LNCaP clone FGC (cell line): ENCODE data around the gene EML6.

Experiments used
- DNase-seq: peaks from one replicate; pipeline ENCODE4 v3.0.0-alpha.2; 2011; ENCODE audit warnings: low read depth
- H3K4me3 ChIP-seq: 2 replicates; pipeline ENCODE4 v1.5.1; 2011; ENCODE audit warnings: mild to moderate bottlenecking, low read depth, low read length, control low read depth
- CTCF ChIP-seq: IDR thresholded peaks from 2 replicates; pipeline ENCODE4 v1.5.1; 2012; ENCODE audit warnings: mild to moderate bottlenecking; ENCODE audit not compliant: control insufficient read depth, insufficient read depth; ENCODE audit errors: extremely low read depth

Gene EML6

GRCh38 chr2:54955358-54956110 lies 232.1 kb downstream of the EML6 start:
- H3K4me3 ChIP-seq: no peak overlapping the region
- no peak for TF ChIP-seq CTCF
- DNase-seq: no peak

DNA sequence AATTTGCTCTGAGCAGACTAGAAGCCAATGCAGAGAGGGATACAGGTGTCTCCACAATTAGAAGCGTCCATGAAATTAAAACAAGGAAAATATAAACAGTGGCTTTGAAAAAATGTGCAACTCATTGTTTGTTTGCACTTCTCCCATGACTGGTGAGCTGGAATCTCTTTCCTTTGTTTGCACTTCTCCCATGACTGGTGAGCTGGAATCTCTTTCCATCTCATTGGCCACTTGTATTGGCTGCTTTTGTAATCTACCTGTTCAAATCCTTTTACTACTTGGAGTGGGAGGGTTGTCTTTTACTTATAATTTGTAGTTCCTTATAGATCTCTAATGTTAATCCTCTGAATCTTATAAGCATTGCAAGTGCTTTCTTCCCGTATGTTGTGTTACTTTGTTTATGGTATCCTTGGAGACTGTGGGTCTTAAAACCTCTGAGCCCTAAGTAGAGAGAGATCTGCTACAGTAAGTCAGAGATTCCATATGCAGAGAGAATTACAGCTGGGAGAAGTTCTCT lies 232.7 kb downstream of the EML6 start:
- no peak for DNase-seq
- TF ChIP-seq CTCF: no peak
- H3K4me3 ChIP-seq: no peak overlapping the region

- no peak for TF ChIP-seq CTCF
- H3K4me3 ChIP-seq: no peak overlapping the region
- no peak for DNase-seq
Observed at GRCh38 chr2:54957321-54957999, 234.0 kb downstream of the EML6 start.

DNA sequence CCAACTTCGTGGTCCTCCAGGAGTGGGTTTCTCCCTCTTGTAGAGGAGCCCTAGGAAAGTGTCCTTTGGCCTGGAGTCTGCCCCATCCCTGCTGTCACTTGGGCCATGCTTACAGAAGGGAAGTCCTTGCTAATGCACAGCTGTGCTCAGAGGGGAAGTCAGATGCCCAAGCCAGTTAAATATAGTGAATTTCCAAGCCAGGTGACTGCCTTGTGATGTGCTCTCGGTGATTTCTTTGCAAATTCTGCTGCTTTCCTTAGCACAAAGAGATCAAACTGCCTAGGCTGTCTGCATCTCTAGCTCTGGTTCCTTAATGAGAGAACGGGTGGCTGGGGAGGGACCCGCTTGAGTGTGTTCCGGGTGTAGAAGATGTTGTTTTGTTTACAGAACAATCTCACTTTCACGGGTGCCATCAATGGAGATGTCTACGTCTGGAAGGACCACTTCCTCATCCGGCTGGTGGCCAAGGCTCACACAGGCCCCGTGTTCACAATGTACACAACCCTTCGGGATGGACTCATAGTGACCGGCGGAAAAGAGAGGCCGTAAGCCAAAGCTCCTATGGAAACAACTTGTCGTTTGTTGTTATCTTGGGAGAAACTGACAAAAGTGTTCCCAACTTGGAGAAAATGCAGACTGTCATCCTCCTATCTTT lies 235.4 kb downstream of the EML6 start:
- DNase-seq: no peak
- no peak overlapping the region for H3K4me3 ChIP-seq
- no peak for TF ChIP-seq CTCF

- no peak overlapping the region for H3K4me3 ChIP-seq
- no peak for DNase-seq
- TF ChIP-seq CTCF: no peak
Observed at GRCh38 chr2:54960164-54960563, 236.7 kb downstream of the EML6 start.

DNA sequence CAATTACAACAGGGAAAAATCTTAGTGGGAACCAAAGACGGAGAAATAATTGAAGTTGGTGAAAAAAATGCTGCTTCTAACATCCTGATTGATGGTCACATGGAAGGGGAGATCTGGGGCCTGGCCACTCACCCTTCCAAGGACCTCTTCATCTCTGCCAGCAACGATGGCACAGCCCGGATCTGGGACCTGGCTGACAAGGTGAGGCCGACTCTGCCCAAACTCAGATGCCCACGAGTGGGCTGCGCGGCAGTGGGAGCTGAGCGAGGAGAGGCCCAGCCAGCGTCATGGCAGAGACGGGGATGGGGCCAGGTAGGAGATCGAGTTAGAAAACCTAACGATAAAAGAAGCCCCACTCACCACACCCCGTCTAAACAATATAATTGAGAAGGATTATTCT lies 239.0 kb downstream of the EML6 start:
- TF ChIP-seq CTCF: no peak
- no peak for DNase-seq
- no peak overlapping the region for H3K4me3 ChIP-seq
